ENCODE measurements around the gene FAM187B. TPM values are rescaled to one million over a fixed set of nuclear protein-coding genes. Genes with fewer than 3 reads are reported as not detected.

Gene FAM187B
- total and polyA plus RNA-seq, 7 donors: not detected

DNA sequence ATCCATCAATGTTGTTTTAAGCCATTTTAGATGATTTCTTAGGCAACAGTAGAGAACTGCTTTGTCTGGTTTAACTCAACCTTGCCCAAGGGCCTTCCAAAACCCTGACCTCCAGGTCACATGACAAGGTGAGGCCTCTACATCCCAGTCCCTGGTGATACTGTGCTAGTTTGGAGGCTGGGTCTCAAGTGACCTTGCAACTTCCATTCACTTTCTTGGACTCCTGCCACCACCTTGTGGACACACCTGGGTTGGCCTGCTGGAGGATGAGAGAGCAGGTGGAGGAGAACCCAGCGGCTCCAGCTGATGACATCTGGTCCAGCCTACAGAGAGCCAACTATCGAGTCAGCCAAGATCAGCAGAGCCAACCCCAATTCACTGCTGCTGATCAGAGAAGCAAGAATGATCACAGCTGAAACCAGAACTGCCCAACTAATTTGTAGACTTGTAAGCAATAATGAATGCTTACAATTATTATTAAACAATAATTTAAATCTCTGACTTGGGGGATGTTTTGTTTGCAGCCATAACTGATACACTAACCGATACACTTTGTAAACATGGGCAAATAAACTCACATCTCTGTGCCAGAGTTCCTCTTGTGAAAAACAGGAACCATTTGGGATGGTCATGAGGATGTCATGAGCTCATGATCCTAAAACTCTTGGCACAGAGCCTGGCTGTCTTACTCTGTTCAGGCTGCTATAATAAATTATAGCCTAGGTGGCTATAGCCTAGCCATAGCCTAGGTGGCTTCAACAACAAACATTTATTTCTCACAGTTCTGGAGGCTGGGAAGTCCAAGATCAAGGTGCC, 11.5 kb downstream of the FAM187B start:
- Histone ChIP-seq H3K36me3 (no peaks in the 10 kb centered on the region), H3K9me3 (peaks cover 0 to 6% (median 1%) of the 10 kb centered on the region in 4 donors), H3K4me3 (no peak overlapping the region), H3K27me3 (no peaks in the 10 kb centered on the region), H3K4me1 (peaks cover 0 to 16% (median 13%) of the 10 kb centered on the region in 4 donors), H3K27ac (no peak overlapping the region)
- no peak for DNase-seq
- intact Hi-C loops (cut with DNase I): no loop called here
- TF ChIP-seq POLR2AphosphoS5 (IDR thresholded peaks at IDR 0.05): no peak
- no peak for TF ChIP-seq POLR2A (IDR thresholded peaks at IDR 0.05)
- TF ChIP-seq EP300 (IDR thresholded peaks at IDR 0.05): no peak
- TF ChIP-seq, protein P1, sequence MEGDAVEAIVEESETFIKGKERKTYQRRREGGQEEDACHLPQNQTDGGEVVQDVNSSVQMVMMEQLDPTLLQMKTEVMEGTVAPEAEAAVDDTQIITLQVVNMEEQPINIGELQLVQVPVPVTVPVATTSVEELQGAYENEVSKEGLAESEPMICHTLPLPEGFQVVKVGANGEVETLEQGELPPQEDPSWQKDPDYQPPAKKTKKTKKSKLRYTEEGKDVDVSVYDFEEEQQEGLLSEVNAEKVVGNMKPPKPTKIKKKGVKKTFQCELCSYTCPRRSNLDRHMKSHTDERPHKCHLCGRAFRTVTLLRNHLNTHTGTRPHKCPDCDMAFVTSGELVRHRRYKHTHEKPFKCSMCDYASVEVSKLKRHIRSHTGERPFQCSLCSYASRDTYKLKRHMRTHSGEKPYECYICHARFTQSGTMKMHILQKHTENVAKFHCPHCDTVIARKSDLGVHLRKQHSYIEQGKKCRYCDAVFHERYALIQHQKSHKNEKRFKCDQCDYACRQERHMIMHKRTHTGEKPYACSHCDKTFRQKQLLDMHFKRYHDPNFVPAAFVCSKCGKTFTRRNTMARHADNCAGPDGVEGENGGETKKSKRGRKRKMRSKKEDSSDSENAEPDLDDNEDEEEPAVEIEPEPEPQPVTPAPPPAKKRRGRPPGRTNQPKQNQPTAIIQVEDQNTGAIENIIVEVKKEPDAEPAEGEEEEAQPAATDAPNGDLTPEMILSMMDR (IDR thresholded peaks at IDR 0.05): no peak
- 27 to 74% methylated on average over 3 of the region's 3 CpGs for WGBS, 2 donors

DNA sequence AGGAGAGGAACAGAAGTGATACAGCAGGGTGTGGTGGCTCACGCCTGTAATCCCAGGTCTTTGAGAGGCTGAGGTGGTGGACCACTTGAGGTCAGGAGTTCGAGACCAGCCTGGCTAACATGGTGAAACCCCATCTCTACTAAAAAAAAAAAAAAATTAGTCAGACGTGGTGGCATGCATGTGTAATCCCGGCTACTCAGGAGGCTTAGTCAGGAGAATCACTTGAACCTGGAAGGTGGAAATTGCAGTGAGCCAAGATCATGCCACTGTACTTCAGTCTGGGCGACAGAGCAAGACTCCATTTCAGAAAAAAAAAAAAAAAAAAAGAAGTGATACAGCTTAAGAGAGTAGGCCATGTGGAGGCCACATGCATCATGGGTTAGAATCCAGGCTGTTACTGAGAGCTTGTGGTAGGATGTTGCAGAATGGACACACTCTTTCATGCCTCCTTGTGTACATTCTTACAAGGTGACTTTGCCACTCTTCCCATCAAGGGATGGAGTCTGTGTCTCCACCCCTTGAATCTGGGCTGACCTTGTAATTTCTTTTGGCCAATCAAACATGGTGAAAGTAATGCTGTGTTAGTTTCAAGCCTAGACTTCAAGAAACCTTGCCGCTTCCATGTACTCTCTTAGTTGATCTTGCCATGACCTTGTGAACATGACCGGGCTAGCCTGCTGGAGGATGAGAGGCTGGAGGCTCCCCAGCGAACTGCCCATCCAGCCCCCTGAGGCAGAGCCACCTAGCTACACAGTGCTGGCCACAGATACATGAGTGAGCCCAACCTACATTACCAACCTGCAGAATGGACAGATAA, 12.3 kb downstream of the FAM187B start:
- H3K9me3 ChIP-seq: peaks cover 0 to 6% (median 1%) of the 10 kb centered on the region in 4 donors
- WGBS, 2 donors: 80 to 86% methylated on average over 8 of the region's 8 CpGs
- H3K27me3 ChIP-seq: no peaks in the 10 kb centered on the region
- TF ChIP-seq EP300 (IDR thresholded peaks at IDR 0.05) (no peak), POLR2A (IDR thresholded peaks at IDR 0.05) (no peak), POLR2AphosphoS5 (IDR thresholded peaks at IDR 0.05) (no peak)
- TF ChIP-seq, protein P1 (IDR thresholded peaks at IDR 0.05): no peak
- no peak overlapping the region for H3K27ac ChIP-seq
- no peak overlapping the region for H3K4me3 ChIP-seq
- intact Hi-C loops (cut with DNase I): no loop called here
- no peak for DNase-seq
- no peaks in the 10 kb centered on the region for H3K36me3 ChIP-seq
- peaks cover 0 to 16% (median 13%) of the 10 kb centered on the region in 4 donors for H3K4me1 ChIP-seq

DNA sequence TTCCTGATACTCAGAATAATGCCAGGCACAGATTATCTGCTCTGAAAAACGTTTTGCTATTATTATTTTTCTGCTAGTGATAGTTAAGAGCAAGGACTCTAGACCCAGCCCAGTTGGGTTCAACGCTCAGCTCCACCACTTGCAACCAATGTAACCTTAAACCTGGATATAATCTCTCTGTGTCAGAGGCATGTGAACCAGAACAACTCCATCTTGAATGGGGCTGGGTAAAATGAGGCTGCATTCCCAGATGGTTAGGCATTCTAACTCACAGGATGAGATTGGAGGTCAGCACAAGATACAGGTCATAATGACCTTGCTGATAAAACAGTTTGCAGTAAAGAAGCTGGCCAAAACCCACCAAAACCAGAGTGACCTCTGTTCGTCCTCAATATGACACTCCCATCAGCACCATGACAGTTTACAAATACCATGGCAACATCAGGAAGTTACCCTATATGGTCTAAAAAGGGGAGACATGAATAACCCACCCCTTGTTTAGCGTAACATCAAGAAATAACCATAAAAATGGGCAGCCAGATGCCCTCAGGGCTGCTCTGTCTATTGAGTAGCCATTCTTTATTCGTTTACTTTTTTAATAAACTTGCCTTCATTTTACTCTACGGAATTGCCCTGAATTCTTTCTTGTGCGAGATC, 13.6 kb downstream of the FAM187B start:
- 64 to 76% methylated on average over 7 of the region's 7 CpGs for WGBS, 2 donors
- peak overlapping the region in 2 of 4 donors; percentile 69 to 76 for H3K27ac ChIP-seq

More for the DNA sequence above, 13.6 kb downstream of the FAM187B start:
- Histone ChIP-seq H3K4me3 (no peak overlapping the region), H3K9me3 (peaks cover 0 to 6% (median 1%) of the 10 kb centered on the region in 4 donors), H3K36me3 (no peaks in the 10 kb centered on the region), H3K4me1 (peaks cover 0 to 16% (median 13%) of the 10 kb centered on the region in 4 donors), H3K27me3 (peaks cover 0 to 6% (median 0%) of the 10 kb centered on the region in 3 donors)
- intact Hi-C loops (cut with DNase I): no loop called here
- TF ChIP-seq EP300 (IDR thresholded peaks at IDR 0.05) (no peak), POLR2A (IDR thresholded peaks at IDR 0.05) (no peak), POLR2AphosphoS5 (IDR thresholded peaks at IDR 0.05) (no peak)
- TF ChIP-seq, protein P1 (IDR thresholded peaks at IDR 0.05): no peak
- DNase-seq: no peak

All from sigmoid colon (tissue), 7 donors.